Fibroblast of the aortic adventitia (primary cell): ENCODE results near the gene RHEX. TPM values are rescaled to one million over a fixed set of nuclear protein-coding genes. Genes with fewer than 3 reads are reported as not detected.
A peak's percentile ranks its signal among the peaks of the same experiment; 100 is the strongest.

ENCODE experiments used
- DNase-seq: peaks from one replicate; pipeline ENCODE4 v3.0.0-alpha.2; 2010; ENCODE audit warnings: low read depth
- H3K4me3 ChIP-seq: 2 replicates; pipeline ENCODE4 v1.5.1; 2011; ENCODE audit warnings: low read depth, mild to moderate bottlenecking, control low read depth, low read length, moderate library complexity
- CTCF ChIP-seq: IDR thresholded peaks from 2 replicates; pipeline ENCODE4 v1.5.1; 2011; ENCODE audit warnings: mild to moderate bottlenecking, low read length, control low read depth, inconsistent platforms; ENCODE audit not compliant: insufficient read depth
- total RNA-seq: library from RNA; depleted of rRNA; stranded (reverse); fragments of >200 nt; gene quantifications from 2 replicates; pipeline ENCODE4 v1.2.3, GENCODE V29; 2012; ENCODE audit warnings: low replicate concordance

RHEX gene
- total RNA-seq, 1 donor = not detected

GRCh38 chr1:206105464-206105995 is 52.6 kb downstream of the RHEX start:
- TF ChIP-seq CTCF = no peak
- no peak for DNase-seq
- H3K4me3 ChIP-seq = no peak overlapping the region

GRCh38 chr1:206106328-206107167 is 53.6 kb downstream of the RHEX start:
- H3K4me3 ChIP-seq = no peak overlapping the region
- DNase-seq = peak; percentile 95
- TF ChIP-seq CTCF = peak; percentile 82

- DNase-seq = no peak
- H3K4me3 ChIP-seq = no peak overlapping the region
- no peak for TF ChIP-seq CTCF
Measured at GRCh38 chr1:206107168-206107544, 54.2 kb downstream of the RHEX start.

GRCh38 chr1:206108635-206109034 is 55.7 kb downstream of the RHEX start:
- no peak overlapping the region for H3K4me3 ChIP-seq
- no peak for TF ChIP-seq CTCF
- DNase-seq = no peak

- DNase-seq = no peak
- no peak overlapping the region for H3K4me3 ChIP-seq
- no peak for TF ChIP-seq CTCF
Measured at GRCh38 chr1:206109718-206110117, 56.7 kb downstream of the RHEX start.

- DNase-seq = no peak
- H3K4me3 ChIP-seq = no peak overlapping the region
- no peak for TF ChIP-seq CTCF
Measured at GRCh38 chr1:206110161-206110560, 57.2 kb downstream of the RHEX start.

- TF ChIP-seq CTCF = no peak
- DNase-seq = no peak
- H3K4me3 ChIP-seq = no peak overlapping the region
Measured at GRCh38 chr1:206110820-206111219, 57.8 kb downstream of the RHEX start.
